Suprapubic skin (tissue), 3 donors: ENCODE results near the gene PGAM4.

Experiments
- EP300 ChIP-seq: sonication (generic); formaldehyde crosslinking; IDR thresholded peaks from one replicate; pipeline ENCODE4 v1.6.1; 2017; ENCODE audit warnings: antibody characterized with exemption
- TF ChIP-seq, protein P1 (sequence below), 2 donors: fragments of 200-600 bp in 1 of 2; fragments of 450-650 bp in 1 of 2; sonication (generic) in 1 of 2; IDR thresholded peaks; one replicate each; pipeline ENCODE4 v1.5.1; 2016 to 2019; ENCODE audit warnings: antibody characterized with exemption in 2 of 2, mild to moderate bottlenecking in 1 of 2, moderate library complexity in 1 of 2

GRCh38 chrX:77952173-77952572, 17.3 kb downstream of the PGAM4 start:
- no peak for TF ChIP-seq EP300
- TF ChIP-seq, protein P1, sequence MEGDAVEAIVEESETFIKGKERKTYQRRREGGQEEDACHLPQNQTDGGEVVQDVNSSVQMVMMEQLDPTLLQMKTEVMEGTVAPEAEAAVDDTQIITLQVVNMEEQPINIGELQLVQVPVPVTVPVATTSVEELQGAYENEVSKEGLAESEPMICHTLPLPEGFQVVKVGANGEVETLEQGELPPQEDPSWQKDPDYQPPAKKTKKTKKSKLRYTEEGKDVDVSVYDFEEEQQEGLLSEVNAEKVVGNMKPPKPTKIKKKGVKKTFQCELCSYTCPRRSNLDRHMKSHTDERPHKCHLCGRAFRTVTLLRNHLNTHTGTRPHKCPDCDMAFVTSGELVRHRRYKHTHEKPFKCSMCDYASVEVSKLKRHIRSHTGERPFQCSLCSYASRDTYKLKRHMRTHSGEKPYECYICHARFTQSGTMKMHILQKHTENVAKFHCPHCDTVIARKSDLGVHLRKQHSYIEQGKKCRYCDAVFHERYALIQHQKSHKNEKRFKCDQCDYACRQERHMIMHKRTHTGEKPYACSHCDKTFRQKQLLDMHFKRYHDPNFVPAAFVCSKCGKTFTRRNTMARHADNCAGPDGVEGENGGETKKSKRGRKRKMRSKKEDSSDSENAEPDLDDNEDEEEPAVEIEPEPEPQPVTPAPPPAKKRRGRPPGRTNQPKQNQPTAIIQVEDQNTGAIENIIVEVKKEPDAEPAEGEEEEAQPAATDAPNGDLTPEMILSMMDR (IDR thresholded peaks at IDR 0.05) = no peak
